Motor neuron (in vitro differentiated cells): ENCODE results near the gene TAF1L. TPM values are rescaled to one million over a fixed set of nuclear protein-coding genes. Genes with fewer than 3 reads are reported as not detected.
A peak's percentile ranks its signal among the peaks of the same experiment; 100 is the strongest.

ENCODE experiments used
- ATAC-seq, 8 experiments: fragments of 200-7000 bp; cut with Tn5 transposase; replicated peaks in 6 of 8; 2 replicates each; pipeline ENCODE4 v1.8.0; 2021; ENCODE audit warnings: mild to moderate bottlenecking in 8 of 8, moderate library complexity in 8 of 8
- H3K27ac ChIP-seq, 2 donors: fragments of 250-450 bp; sonication (Bioruptor Pico); 2 replicates each; pipeline ENCODE4 v1.9.0; 2021; ENCODE audit warnings: antibody characterized with exemption in 2 of 2, mild to moderate bottlenecking in 2 of 2, moderate library complexity in 1 of 2
- H3K4me1 ChIP-seq, 2 donors: fragments of 250-450 bp; sonication (Bioruptor Pico); replicated peaks in 1 of 2; 2 replicates each; pipeline ENCODE4 v1.6.1; 2021; ENCODE audit warnings: antibody characterized with exemption in 2 of 2, mild to moderate bottlenecking in 2 of 2, moderate library complexity in 1 of 2
- H3K4me3 ChIP-seq, 5 donors: fragments of 250-450 bp; sonication (Bioruptor Pico); 2 replicates each; pipeline ENCODE4 v1.9.0; 2021; ENCODE audit warnings: antibody characterized with exemption in 5 of 5, mild to moderate bottlenecking in 5 of 5, moderate library complexity in 4 of 5
- WGBS, 10 experiments: fragments of 450-650 bp; shearing (Covaris generic); methylation state at CpG; one replicate each; pipeline ENCODE4 v1.0.0; 2022; 5-methylcytosine and 5-hydroxymethylcytosine counted together
- in situ Hi-C, 9 experiments: fragments of 400-800 bp; cut with MboI; loops; one replicate each; pipeline ENCODE4 v1.15.0; 2021; ENCODE audit warnings: low sequenced_read_pairs in 9 of 9, low pct_unique_long_range_greater_than_20kb in 2 of 9; ENCODE audit not compliant: unreplicated experiment in 9 of 9
- total RNA-seq, 8 experiments: library from RNA; unstranded; fragments of 300-600 nt; gene quantifications; 2 replicates each; pipeline versions ENCODE4 v1.2.3 to v1.2.4, GENCODE V29; 2022

Gene TAF1L
- total RNA-seq, 8 experiments from 2014 or later, result 0.09 to 0.43 (median 0.19) TPM; not detected in 2

GRCh38 chr9:32580631-32581300 is 54.7 kb downstream of the TAF1L start:
- Histone ChIP-seq H3K27ac (no peak overlapping the region), H3K4me1 (no peaks in the 10 kb centered on the region), H3K4me3 (no peak overlapping the region)
- 0 to 75% (median 44%) methylated on average over 1 to 3 of the region's 3 CpGs; no CpG with 5 or more reads in 3 of the 10 experiments for WGBS, 10 experiments
- no peak for ATAC-seq
- in situ Hi-C loops, result loop anchor here in 8 of 9 experiments (5.0 to 25.0 kb wide), 5 partner anchors 193 to 394 kb away; partner anchors contain the start of gene ACO1 (in 1 of the 8)

- in situ Hi-C loops, result loop anchor here in 8 of 9 experiments (5.0 to 25.0 kb wide), 7 partner anchors 193 to 395 kb away; partner anchors contain the start of gene ACO1 (in 5 of the 8)
- peak in 4 of 8 experiments; percentile 24 to 65 (median 53) for ATAC-seq
- Histone ChIP-seq H3K4me3 (no peak overlapping the region), H3K4me1 (no peaks in the 10 kb centered on the region), H3K27ac (no peak overlapping the region)
- 0 to 45% (median 10%) methylated on average over 2 to 4 of the region's 4 CpGs for WGBS, 10 experiments
Measured at GRCh38 chr9:32579706-32580331, 55.6 kb downstream of the TAF1L start.

Other genes with a start within 250 kb of the TAF1L start
- gene RIGI, start 109.5 kb downstream of the TAF1L start, total RNA-seq, result 10 to 100 TPM in 2 of 8 experiments, 1 to 10 TPM in 6; 1.4 to 21.0 (median 3.6) TPM
- gene SMIM27, start 83.3 kb downstream of the TAF1L start, total RNA-seq, result 10 to 100 TPM; 15.6 to 38.4 (median 19.5) TPM
- gene TOPORS, start 83.1 kb downstream of the TAF1L start, total RNA-seq, result 10 to 100 TPM; 15.2 to 27.1 (median 21.2) TPM
- 10 to 100 TPM; 43.5 to 56.8 (median 49.4) TPM for gene NDUFB6, start 62.5 kb downstream of the TAF1L start, total RNA-seq
- under 1 TPM in 4 of 8 experiments, not detected in 4; 0.08 to 0.42 (median 0.21) TPM for gene TMEM215, start 147.9 kb upstream of the TAF1L start, total RNA-seq